Osteocyte (in vitro differentiated cells): ENCODE data around the gene MEF2C. TPM values are rescaled to one million over a fixed set of nuclear protein-coding genes. Genes with fewer than 3 reads are reported as not detected.
"Not testable (repeated sequence)": the region's sequence is repeated elsewhere in the genome, so short reads cannot be mapped to it uniquely, and the experiment has no call there.

Experiments
- DNase-seq: peaks from one replicate; pipeline ENCODE4 v3.0.0; 2021; ENCODE audit warnings: mixed read lengths; ENCODE audit not compliant: unreplicated experiment; ENCODE audit errors: extremely low spot score
- H3K27ac Mint-ChIP-seq: one replicate; pipeline ENCODE4 v1.8.0; 2021; ENCODE audit warnings: mild to moderate bottlenecking, mixed read lengths; ENCODE audit not compliant: unreplicated experiment
- H3K27me3 Mint-ChIP-seq: one replicate; pipeline ENCODE4 v1.8.0; 2021; ENCODE audit warnings: mixed read lengths; ENCODE audit not compliant: unreplicated experiment
- H3K36me3 Mint-ChIP-seq: one replicate; pipeline ENCODE4 v1.8.0; 2021; ENCODE audit warnings: mixed read lengths; ENCODE audit not compliant: unreplicated experiment
- H3K4me1 Mint-ChIP-seq: one replicate; pipeline ENCODE4 v1.8.0; 2021; ENCODE audit warnings: mixed read lengths; ENCODE audit not compliant: unreplicated experiment
- H3K4me3 Mint-ChIP-seq: one replicate; pipeline ENCODE4 v1.8.0; 2021; ENCODE audit warnings: mild to moderate bottlenecking, moderate library complexity, mixed read lengths; ENCODE audit not compliant: unreplicated experiment
- H3K9me3 Mint-ChIP-seq: one replicate; pipeline ENCODE4 v1.8.0; 2021; ENCODE audit warnings: mixed read lengths; ENCODE audit not compliant: unreplicated experiment
- CTCF ChIP-seq: fragments of 200-600 bp; sonication (generic); IDR thresholded peaks from 2 replicates; pipeline ENCODE4 v1.5.0; 2021; ENCODE audit warnings: antibody characterized with exemption, mild to moderate bottlenecking, moderate library complexity
- total RNA-seq: library from RNA; stranded (reverse); gene quantifications from 2 replicates; pipeline ENCODE4 v1.2.1, GENCODE V29; 2021

Gene MEF2C
- total RNA-seq, 1 donor from 2014 or later, result 9.4 TPM

- no peak overlapping the region for H3K27ac Mint-ChIP-seq
- H3K4me1 Mint-ChIP-seq, result no peaks in the 10 kb centered on the region
- no peak overlapping the region for H3K4me3 Mint-ChIP-seq
- DNase-seq, result no peak
- TF ChIP-seq CTCF, result no peak
- peaks cover 5% of the 10 kb centered on the region for H3K36me3 Mint-ChIP-seq
- no peaks in the 10 kb centered on the region for H3K9me3 Mint-ChIP-seq
- no peaks in the 10 kb centered on the region for H3K27me3 Mint-ChIP-seq
These were observed 78.5 kb downstream of the MEF2C start for GRCh38 chr5:88804444-88804843.

- Mint-ChIP-seq H3K4me3 (no peak overlapping the region), H3K27me3 (no peaks in the 10 kb centered on the region), H3K27ac (no peak overlapping the region), H3K36me3 (peaks cover 7% of the 10 kb centered on the region), H3K4me1 (no peaks in the 10 kb centered on the region), H3K9me3 (no peaks in the 10 kb centered on the region)
- no peak for TF ChIP-seq CTCF
- no peak for DNase-seq
These were observed 79.7 kb downstream of the MEF2C start for GRCh38 chr5:88803309-88803708.

GRCh38 chr5:88799938-88800535 is 82.9 kb downstream of the MEF2C start:
- no peak for DNase-seq
- Mint-ChIP-seq H3K9me3 (no peaks in the 10 kb centered on the region), H3K36me3 (peaks cover 7% of the 10 kb centered on the region), H3K4me1 (no peaks in the 10 kb centered on the region), H3K27ac (no peak overlapping the region), H3K4me3 (no peak overlapping the region), H3K27me3 (no peaks in the 10 kb centered on the region)
- no peak for TF ChIP-seq CTCF

GRCh38 chr5:88798933-88799332 is 84.1 kb downstream of the MEF2C start:
- H3K9me3 Mint-ChIP-seq, H3K27ac Mint-ChIP-seq, H3K27me3 Mint-ChIP-seq, H3K4me3 Mint-ChIP-seq, H3K36me3 Mint-ChIP-seq, DNase-seq, H3K4me1 Mint-ChIP-seq: not testable (repeated sequence)

- not testable (repeated sequence) for H3K9me3 Mint-ChIP-seq, H3K27me3 Mint-ChIP-seq, H3K36me3 Mint-ChIP-seq, H3K4me1 Mint-ChIP-seq, H3K27ac Mint-ChIP-seq, DNase-seq, H3K4me3 Mint-ChIP-seq
These were observed 89.2 kb downstream of the MEF2C start for GRCh38 chr5:88793797-88794196.

GRCh38 chr5:88792144-88792840 is 90.7 kb downstream of the MEF2C start:
- no peak overlapping the region for H3K4me3 Mint-ChIP-seq
- no peaks in the 10 kb centered on the region for H3K36me3 Mint-ChIP-seq

More at GRCh38 chr5:88792144-88792840, 90.7 kb downstream of the MEF2C start:
- H3K9me3 Mint-ChIP-seq, result no peaks in the 10 kb centered on the region
- no peak for TF ChIP-seq CTCF
- H3K4me1 Mint-ChIP-seq, result peaks cover 4% of the 10 kb centered on the region
- H3K27ac Mint-ChIP-seq, result no peak overlapping the region
- no peak for DNase-seq
- H3K27me3 Mint-ChIP-seq, result no peaks in the 10 kb centered on the region
